Measurements from ENCODE around the gene AMH. TPM values are rescaled to one million over a fixed set of nuclear protein-coding genes. Genes with fewer than 3 reads are reported as not detected.

Gene AMH
- total RNA-seq, 1 experiment from 2014 or later: 42.8 TPM

GRCh38 chr19:2245273-2245672 lies 3.9 kb upstream of the AMH start:
- BruUV-seq (replicated peaks): no TSS peak
- Histone ChIP-seq H4K20me1 (ENCODE audit: insufficient read depth) (peaks cover 19% of the 10 kb centered on the region; the same call in 1 of the 2 replicates), H3K27ac (ENCODE audit: low read depth, low read length) (no peak overlapping the region), H3K9me3 (ENCODE audit: control insufficient read depth in 1 of 2, insufficient read depth in 1 of 2, low read depth in 1 of 2, low read length in 2 of 2) (no peaks in the 10 kb centered on the region), H3K36me3 (ENCODE audit: control insufficient read depth in 1 of 2, insufficient read depth in 2 of 2, low read length in 2 of 2) (peaks cover 37 to 74% of the 10 kb centered on the region in 2 experiments), H3K4me1 (ENCODE audit: control insufficient read depth in 1 of 2, insufficient read depth in 2 of 2, low read length in 2 of 2) (peaks cover 0 to 15% of the 10 kb centered on the region in 2 experiments; a peak in 1 of 4 replicates), H3K4me3 (replicated peaks in 1 of 2; ENCODE audit: low read depth in 1 of 2, low read length in 2 of 2) (no peak overlapping the region), H2AFZ (ENCODE audit: low read depth, low read length, poor library complexity, severe bottlenecking) (no peak overlapping the region), H3K27me3 (ENCODE audit: insufficient read depth, low read length) (no peaks in the 10 kb centered on the region), H3K4me2 (ENCODE audit: low read length) (no peak overlapping the region), H3K79me2 (ENCODE audit: insufficient read depth, low read length) (peaks cover 61% of the 10 kb centered on the region), H3K9me2 (ENCODE audit: insufficient read depth) (no peaks in the 10 kb centered on the region), H3K9ac (ENCODE audit: low read length) (no peak overlapping the region)
- intact Hi-C loops (cut with micrococcal nuclease): loop anchor here (2.0 kb wide), 1 partner anchor 14 kb away; no protein-coding TSS in a partner anchor
- ChIA-PET POLR2A (no interaction called here), CTCF (interaction anchor here (1.3 kb wide), 1 partner anchor 15 kb away, joined by 3 read pairs; no protein-coding TSS in a partner anchor), RAD21 (ENCODE audit: low non-redundant PET in 1 of 2, low total read pairs in 2 of 2, uncharacterized antibody in 2 of 2, unreplicated experiment in 2 of 2) (no interaction called here)
- TF ChIP-seq, protein P1, sequence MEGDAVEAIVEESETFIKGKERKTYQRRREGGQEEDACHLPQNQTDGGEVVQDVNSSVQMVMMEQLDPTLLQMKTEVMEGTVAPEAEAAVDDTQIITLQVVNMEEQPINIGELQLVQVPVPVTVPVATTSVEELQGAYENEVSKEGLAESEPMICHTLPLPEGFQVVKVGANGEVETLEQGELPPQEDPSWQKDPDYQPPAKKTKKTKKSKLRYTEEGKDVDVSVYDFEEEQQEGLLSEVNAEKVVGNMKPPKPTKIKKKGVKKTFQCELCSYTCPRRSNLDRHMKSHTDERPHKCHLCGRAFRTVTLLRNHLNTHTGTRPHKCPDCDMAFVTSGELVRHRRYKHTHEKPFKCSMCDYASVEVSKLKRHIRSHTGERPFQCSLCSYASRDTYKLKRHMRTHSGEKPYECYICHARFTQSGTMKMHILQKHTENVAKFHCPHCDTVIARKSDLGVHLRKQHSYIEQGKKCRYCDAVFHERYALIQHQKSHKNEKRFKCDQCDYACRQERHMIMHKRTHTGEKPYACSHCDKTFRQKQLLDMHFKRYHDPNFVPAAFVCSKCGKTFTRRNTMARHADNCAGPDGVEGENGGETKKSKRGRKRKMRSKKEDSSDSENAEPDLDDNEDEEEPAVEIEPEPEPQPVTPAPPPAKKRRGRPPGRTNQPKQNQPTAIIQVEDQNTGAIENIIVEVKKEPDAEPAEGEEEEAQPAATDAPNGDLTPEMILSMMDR (IDR thresholded peaks at IDR 0.05 in 2 of 3, conservative IDR thresholded peaks at IDR 0.05 in 1 of 3; ENCODE audit: borderline replicate concordance in 1 of 3, insufficient read depth in 1 of 3, low read depth in 2 of 3, low read length in 2 of 3): no peak
- TF ChIP-seq SRF (IDR thresholded peaks at IDR 0.05; ENCODE audit: low read depth): no peak
- no peak for TF ChIP-seq ATF3 (IDR thresholded peaks at IDR 0.05)
- no peak for TF ChIP-seq SIN3A (IDR thresholded peaks at IDR 0.05; ENCODE audit: low read depth)
- TF ChIP-seq POLR2AphosphoS5 (IDR thresholded peaks at IDR 0.05; ENCODE audit: low read depth, low read length): no peak
- no peak for TF ChIP-seq SP1 (IDR thresholded peaks at IDR 0.05; ENCODE audit: low read depth)
- TF ChIP-seq POLR2A (IDR thresholded peaks at IDR 0.05; ENCODE audit: borderline replicate concordance, extremely low read depth, insufficient read depth, insufficient read length): no peak
- DNase-seq (ENCODE audit: low read depth, low spot score): no peak
- no peak for ATAC-seq

Data from HCT116 (cell line).